H1 (cell line): ENCODE results near the gene CACNA1C. TPM values are rescaled to one million over a fixed set of nuclear protein-coding genes. Genes with fewer than 3 reads are reported as not detected.

Experiments used
- ASH2L ChIP-seq: fragments of 200-600, 300-600 bp; sonication (generic); IDR thresholded peaks from one replicate; pipeline ENCODE4 v1.7.1; 2017; ENCODE audit warnings: low read length
- CHD1 ChIP-seq: IDR thresholded peaks from 2 replicates; pipeline ENCODE4 v1.6.1; 2012; ENCODE audit warnings: low read depth, low read length, improper control_type of control experiment
- KDM5A ChIP-seq: fragments of 200-600 bp; IDR thresholded peaks from 2 replicates; pipeline ENCODE4 v1.7.1; 2012; ENCODE audit warnings: mild to moderate bottlenecking, low read length, inconsistent platforms, mixed read lengths
- NRF1 ChIP-seq: IDR thresholded peaks from 2 replicates; pipeline ENCODE4 v1.6.1; 2011; ENCODE audit warnings: mild to moderate bottlenecking, low read depth, low read length, improper control_type of control experiment
- POLR2AphosphoS5 ChIP-seq: IDR thresholded peaks from 2 replicates; pipeline ENCODE4 v1.6.1; 2011; ENCODE audit warnings: low read depth, low read length
- polyA plus RNA-seq, 7 experiments: library from polyadenylated mRNA; depleted of rRNA in 3 of 7; stranded (reverse) in 5 of 7; unstranded in 2 of 7; fragments of >200 nt in 5 of 7; fragments of 200-250 nt in 2 of 7; gene quantifications; 1 replicate in 5 of 7; 2 replicates in 1 of 7; 4 replicates in 1 of 7; pipeline versions ENCODE4 v1.2.1 to v1.2.3, GENCODE V29; 2011 to 2013; ENCODE audit warnings: missing spikeins in 2 of 7, mixed read lengths in 2 of 7
- total RNA-seq: library from RNA; stranded (reverse); fragmentation: NEBNext Ultra II Directional; extraction: Animal tissue kit (Norgen Biotek cat#: 25700); gene quantifications from 2 replicates; pipeline ENCODE4 v1.2.1, GENCODE V29; 2021

The CACNA1C gene
- total and polyA plus RNA-seq, 2 of the 8 experiments (the other 6 are each of a cell fraction or from before 2014, with no cell fraction given) = 1.3 TPM

DNA sequence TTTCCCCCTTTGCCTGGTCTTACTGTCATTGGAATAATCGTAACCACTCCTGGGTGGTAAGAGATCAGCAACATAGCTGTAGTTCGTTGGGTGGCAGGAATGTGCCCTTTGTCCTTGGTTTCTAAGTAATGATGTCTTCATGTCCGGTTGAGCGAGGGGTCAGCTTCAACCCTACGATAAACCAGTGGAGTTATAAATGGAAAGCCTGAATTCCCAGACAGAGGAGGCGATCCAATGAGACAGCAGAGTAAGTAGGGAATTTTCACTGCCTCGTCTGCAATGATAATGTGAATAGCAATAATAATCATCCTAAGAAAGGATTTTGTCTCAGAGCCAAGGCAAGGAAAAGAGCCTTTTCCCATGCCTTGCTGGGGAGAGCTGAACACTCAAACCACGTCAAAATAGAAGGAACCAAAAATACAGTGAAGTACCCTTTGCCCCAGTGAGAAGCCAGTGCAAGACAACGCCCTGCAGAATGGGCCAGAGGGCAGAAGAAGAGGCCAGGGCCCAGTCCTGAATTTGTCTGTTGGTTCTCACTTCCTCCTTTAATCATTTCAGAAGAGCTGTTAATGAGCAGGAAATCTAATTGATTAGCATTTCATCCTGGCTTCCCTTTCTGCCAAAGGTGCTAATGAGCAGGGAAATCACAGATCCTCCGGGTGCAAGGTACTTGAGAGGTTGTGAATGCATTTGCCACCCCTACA lies 330.7 kb downstream of the CACNA1C start (continued):
- TF ChIP-seq CHD1 = no peak
- no peak for TF ChIP-seq ASH2L
- TF ChIP-seq KDM5A = no peak
- TF ChIP-seq POLR2AphosphoS5 = no peak
- TF ChIP-seq NRF1 = no peak
